Glomerular endothelial cell (primary cell): Measurements from ENCODE around the gene VCL. TPM values are rescaled to one million over a fixed set of nuclear protein-coding genes. Genes with fewer than 3 reads are reported as not detected.
"Not testable (repeated sequence)": the region's sequence is repeated elsewhere in the genome, so short reads cannot be mapped to it uniquely, and the experiment has no call there.

Experiments
- DNase-seq: peaks from one replicate; pipeline ENCODE4 v3.0.0-alpha.2; 2011; ENCODE audit warnings: low read depth, low spot score; ENCODE audit errors: extremely low read depth
- total RNA-seq: library from RNA; depleted of rRNA; stranded (reverse); fragments of >200 nt; gene quantifications from 2 replicates; pipeline ENCODE4 v1.2.3, GENCODE V29; 2015

Gene VCL
- total RNA-seq, 1 donor from 2014 or later = 240 TPM

DNA sequence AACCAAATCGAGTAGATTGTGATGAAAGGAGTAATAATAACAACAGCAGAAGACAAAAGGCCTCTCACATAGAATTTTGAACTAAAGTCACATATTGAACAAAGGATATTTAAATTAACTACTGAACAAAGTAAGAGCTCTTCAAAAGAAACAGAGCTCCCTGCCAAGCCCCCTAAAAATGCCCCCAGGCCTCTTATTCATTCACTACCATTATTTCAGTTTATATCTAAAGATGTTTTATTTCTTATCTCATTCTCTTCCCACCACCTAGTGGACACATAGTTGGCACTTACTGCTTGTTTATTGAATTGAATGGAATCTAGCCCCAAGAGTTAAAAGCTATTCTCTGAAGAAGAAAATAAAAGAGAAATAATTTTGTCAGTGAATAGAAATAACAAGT is 37.4 kb downstream of the VCL start:
- DNase-seq = no peak

DNA sequence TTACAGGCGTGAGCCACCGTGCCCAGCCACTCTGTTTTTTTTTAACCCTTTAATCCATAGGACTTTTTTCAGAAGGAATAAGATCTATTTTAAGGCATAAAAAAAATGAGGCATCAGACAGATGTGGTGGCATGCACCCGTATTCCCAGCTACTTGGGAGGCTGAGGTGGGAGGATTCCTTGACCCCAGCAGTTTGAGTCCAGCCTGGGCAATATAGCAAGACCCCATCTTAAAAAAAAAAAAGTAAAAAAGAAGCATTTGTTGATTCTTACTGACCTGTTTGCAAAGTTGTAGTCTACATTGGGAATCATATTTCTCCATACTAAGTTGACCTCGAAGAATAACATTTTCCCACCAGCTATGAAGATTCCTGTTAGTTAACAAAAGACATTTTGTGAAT is 38.6 kb downstream of the VCL start:
- no peak for DNase-seq

DNA sequence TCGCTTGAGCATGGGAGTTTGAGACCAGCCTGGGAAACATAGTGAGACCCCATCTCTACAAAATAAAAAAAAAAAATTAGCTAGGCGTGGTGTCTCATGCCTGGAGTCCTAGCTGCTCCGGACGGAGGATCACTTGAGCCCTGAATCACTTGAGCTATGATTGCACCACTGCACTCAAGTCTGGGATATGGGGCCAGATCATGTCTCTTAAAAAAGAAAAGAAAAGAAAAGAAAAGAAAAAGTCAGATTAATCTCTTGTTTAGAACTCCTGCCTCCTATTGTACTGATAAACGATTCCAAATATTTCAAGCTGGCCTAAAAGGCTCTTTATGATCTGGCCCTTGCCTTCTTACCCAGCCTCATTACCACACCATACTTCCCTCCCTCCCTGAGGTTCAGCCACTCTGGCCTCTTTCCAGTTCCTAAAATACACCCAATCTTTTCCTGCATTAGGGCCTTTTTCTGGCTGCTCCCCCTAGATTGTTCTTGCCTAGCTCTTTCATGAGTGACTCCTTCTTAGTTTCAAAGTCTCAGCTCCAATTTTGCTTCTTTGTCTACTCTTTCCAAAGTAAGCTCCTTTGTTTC is 41.7 kb downstream of the VCL start:
- no peak for DNase-seq

DNA sequence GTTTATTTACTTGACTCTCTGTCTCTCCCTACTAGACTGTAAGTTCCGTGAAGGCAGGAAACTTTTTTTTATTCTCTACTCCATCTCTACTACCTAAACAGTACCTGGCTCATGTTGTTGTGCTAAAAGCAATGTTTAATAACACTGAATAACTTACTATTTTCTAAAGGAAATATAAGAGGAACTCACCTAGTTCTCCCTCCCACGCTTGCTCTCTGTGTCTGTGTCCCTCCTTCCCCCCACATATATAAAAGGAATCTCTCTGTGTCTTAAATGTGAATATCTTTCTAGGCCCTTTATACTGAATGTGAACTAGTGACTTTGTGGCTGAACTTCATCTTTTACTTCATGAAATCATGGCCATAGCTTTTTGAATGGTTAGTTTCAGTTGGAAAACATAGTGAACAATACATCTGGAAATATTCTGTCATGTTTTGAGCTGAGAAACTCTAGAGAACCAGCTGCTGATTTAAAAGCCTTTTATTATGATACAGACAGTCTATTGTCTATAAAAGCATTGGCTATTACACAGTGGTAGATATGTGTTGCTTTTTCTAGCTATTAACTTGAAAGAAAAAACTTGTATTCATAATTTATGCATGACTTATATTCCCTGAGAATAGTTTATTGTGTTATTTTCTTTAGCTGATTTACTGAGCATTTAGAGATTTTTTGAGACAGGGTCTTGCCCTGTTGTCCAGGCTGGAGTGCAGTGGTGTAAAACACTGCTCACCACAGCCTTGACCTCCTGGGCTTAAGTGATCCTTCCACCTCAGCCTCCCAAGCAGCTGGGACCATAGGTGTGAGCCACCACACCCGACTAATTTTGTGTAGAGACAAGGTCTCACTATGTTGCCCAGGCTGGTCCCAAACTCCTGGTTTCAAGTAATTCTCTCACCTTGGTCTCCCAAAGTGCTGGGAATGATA is 42.5 kb downstream of the VCL start:
- no peak for DNase-seq

DNA sequence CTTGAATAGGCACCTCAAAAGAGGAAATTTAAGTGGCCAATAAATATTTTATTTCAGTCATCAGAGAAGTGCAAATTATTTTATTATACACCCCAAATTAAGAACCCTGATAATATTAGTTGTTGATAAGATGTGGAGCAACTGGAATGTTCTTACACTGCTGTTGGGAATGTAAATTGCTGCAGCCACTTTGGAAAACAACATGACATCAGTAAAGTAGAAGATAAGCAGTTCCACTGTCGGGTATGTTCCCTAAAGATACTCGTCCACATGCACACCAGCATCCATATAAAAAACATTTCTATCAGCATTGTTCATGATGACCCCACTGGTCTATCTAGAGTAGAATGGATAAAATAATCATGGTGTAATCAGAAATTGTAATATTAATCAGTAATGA is 46.5 kb downstream of the VCL start:
- no peak for DNase-seq

DNA sequence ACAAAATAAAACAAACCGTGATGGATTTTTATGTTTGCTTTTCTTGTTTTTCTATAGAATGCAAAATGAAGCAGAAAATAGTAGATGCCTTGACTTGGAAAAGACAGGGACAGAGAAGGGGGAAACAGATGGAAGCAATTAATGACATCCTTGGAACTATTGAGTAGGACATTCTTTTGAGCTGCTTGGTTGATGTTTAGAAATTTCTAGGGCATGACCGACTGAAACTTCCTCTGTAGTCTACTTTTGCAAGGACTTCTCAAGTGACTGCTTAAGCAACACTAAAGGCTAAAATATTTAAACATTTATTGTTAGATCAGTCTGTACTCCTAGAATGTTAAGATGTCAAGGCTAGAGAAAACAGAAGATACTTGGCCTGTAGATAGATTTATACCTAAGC is 49.4 kb downstream of the VCL start:
- DNase-seq = no peak

DNA sequence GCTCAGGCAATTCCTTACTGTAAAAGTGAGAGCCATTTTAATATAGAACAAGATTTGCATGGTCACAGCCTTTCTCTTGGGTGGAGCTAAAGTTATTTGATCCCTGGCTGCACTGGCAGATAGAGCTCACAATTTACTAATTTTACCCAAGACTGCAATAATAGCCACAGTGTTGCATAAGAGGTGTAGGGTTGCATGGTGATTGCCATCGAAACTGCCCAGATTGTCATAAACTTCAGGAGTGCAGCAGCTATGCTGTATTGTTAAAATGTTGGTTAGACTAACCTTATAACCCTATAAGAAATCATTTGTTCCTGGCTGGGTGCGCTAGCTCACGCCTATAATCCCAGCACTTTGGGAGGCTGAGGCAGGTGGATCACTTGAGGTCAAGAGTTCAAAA is 50.0 kb downstream of the VCL start:
- no peak for DNase-seq

DNA sequence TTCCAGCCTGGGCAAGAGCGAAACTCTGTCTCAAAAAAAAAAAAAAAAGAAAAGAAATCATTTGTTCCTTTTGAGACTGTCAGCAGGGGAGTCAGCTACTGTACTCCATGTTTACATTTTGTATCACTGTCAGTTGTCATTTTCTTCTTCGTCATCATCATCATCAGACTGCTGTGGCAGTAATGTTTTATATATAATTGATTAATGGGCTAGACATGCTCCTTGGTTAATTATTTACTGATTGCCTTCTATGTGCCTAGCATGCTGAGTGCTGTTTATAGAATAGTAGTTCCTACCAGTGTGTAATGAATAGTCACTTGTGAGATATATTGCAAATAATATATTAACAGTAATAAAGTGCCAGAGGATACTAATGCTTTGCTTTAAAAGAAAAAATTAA is 50.5 kb downstream of the VCL start:
- no peak for DNase-seq

DNA sequence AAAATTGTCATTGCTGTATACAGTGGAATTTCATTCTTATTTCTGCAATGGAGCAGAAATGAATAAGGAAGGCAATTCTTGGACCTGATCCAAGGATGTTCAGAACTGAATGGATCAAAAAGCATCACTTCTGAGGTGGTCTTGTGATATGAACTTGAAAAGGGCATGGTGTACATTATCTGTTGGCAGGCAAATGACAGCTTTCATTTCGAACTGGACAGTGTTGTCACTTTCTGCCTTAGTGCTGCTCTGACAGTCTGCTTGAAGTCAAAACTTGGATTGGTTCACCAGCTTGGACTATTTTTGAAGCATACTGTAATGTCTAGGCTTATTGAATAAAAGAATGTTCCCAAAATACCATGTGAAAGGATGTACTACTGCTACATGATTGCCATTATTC is 52.0 kb downstream of the VCL start:
- DNase-seq = no peak

DNA sequence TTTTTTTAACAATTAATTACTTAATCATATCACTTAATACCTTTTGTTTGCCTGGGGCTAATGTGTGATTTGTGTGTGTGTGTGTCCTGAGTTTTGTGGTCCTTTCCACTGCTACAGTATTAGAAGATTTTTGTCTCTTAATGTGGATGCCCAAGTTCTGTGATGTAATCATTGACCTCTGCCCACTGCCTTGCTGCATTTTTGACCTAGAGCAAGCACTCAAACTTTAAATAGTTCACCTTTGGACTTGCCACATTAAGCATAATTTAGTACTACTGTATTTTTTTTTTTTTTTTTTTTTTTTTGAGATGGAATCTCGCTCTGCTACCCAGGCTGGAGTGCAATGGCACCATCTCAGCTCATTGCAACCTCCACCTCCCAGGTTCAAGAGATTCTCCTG is 52.7 kb downstream of the VCL start:
- DNase-seq = no peak

DNA sequence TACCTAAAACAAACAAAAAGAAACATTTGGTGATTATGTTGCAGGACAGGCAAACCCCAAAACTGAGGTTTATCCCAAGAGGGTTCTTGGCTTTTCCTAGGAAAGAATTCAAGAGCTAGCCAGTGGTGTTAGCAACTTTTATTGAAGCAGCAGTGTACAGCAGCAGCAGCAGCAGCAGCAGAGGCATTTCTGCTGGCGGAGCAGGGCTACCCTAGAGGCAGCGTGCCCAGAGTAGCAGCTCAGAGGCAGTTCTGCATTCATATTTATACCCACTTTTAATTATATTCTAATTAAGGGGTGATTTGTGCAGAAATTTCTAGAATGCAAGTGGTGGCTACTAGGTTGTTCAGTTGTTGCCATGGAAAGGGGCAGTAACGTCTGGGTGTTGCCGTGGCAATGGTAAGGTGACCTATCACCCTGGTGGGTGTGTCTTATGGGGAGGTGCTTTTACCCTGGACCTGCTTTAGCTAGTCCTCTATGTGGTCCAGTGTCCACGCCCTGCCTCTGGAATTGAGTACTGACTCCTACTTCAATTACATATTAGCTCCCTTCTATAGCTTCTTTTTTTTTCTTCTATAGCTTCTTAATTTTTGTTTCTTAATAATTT is 53.9 kb downstream of the VCL start:
- DNase-seq = no peak

DNA sequence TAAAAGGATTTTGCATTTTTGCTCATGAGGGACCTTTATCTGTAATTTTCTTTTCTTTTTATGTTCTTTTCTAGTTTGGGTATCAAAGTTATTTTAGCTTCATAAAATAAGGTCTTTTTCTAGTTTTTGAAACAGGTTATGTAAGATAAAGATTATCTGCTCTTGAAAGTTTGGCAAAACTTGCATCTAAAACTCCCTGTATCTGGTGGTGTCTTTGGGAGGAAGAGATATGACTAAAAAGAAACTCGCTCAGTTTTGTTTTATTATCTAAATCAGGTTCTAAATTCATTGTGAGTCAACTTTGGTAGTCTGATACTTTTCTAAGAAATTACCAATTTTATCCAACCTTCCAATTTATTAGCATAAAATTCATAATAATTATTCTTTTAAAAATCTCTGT is 55.1 kb downstream of the VCL start:
- DNase-seq = no peak

DNA sequence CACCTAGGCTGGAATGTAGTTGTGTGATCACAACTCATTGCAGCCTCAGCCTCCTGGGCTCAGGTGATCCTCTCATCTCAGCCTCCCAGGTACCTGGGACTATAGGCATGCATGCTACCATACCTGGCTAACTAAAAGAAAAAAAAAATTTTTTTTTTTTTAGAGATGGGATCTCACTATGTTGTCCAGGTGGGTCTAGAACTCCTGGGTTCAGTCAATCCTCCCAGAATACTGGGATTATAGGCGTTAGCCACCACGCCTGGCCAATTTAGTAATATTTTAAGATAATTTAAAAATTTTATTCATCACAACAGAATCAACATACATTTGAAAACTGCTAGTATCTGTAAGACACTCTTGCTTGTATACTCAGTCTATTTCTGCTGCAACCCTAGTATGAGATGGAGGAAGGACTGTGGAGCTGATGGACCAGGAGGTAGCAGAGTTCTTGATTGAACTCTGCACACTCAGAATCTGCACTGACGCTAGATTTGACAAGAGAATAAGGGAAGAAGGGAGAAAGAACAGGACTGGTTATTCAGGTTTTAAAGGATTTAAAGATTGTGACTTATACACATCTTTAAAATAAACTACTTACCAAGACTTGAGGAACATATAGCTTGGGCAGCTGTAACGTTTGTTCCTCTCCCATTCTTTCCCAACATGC is 57.6 kb downstream of the VCL start:
- no peak for DNase-seq

DNA sequence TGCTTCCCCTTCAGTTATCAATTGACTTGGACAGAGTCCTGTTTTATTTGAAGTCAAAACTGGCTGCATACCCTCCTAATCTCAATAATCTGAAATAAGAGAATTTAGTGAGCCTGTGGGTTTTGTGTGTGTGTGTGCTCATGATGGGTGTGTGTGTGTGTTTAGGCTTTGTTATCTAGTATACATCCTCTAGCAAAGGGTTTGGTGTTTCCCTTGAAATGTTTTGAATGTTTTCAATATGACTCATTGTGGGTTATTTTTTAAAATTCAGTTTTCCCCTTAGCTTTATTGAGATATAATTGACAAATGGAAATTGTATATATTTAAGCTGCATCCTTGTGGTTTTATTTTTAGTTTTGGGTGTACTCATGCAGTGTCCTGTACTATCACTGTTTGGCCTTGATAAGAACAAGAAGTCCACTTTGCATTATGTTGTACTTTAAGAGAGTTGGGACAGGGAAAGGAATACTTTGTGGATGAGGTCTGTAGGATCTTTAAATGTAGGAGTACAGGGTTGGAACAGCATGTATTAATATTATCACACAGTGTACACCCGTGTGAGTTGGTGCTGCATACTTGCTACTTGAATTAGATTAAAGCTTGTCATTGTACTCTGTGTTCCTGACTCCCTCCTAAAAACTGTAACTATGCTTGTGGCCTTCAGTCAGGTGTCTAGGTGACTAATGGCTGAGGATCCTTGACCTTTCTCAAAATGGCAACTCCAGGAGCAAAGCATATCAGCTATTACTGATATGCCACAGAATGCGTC is 58.3 kb downstream of the VCL start:
- DNase-seq = no peak

DNA sequence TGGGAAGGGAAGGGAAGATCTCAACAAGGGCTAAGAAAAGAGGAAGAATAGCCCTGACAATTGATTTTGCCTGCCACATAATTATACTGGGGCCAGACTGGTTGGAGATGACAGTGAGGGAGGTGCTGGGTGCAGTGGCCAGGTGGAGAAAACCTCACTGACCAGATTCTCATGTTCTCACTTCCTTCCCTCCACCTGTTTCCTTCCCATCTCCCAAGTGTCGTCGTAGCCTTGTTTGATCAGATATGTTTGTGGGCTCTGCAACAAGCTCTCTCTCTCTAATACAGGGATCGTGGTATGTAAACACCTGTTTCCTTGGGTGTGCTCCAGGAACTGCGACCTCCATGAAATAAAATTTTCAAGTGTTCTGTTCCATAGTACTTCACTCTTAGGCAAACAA is 60.2 kb downstream of the VCL start:
- no peak for DNase-seq

DNA sequence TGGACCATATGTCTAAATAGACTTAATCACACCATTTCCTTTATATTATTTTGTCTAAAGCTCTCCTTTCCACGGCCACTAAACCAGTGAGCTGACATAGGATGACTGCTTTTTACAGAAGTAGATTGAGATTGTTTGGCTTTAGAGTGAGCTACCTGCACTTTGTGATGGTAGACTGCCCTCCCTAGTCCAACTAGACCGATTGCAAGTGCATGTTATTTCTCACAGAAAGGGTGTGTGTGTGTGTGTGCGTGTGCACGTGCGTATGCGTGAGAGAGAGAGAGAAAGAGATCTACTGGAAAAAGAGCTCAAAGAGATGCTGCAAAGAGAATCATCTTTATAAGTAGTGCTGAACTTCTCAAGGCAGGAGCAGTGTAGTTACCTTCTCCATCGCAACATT is 60.7 kb downstream of the VCL start:
- DNase-seq = no peak

DNA sequence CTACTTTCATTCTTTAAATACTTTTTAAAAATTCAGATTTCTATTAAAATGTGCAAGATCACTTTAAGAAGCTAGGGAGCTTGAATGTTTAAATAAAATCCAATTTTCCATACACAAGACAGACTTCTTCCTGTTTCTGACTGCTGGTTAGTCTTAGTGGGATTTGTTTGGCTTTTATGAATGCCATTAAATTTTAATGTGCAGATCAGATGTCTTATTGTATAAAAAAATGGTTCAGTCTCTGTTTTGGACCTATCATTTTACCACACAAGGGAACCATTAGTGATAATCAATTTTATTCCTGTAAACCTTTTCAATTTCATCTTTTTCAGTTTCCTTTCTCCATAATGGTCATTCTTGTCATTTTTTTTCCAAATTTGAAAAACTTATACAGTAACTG is 63.2 kb downstream of the VCL start:
- DNase-seq = no peak

DNA sequence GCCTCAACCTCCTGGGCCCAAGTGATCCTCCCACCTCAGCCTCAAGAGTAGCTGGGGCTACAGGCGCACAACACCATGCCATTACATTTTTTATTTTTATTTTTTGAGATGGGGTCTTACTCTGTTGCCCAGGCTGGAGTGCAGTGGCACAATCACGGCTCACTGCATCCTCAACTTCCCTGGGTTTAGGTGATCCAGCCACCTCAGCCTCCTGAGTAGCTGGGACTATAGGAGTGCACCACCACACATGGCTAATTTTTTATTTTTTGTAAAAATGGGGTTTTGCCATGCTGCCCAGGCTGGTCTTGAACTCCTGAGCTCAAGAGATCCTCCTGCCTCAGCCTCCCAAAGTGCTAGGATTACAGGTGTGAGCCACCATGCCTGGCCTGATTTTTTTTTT is 64.1 kb downstream of the VCL start:
- not testable (repeated sequence) for DNase-seq

DNA sequence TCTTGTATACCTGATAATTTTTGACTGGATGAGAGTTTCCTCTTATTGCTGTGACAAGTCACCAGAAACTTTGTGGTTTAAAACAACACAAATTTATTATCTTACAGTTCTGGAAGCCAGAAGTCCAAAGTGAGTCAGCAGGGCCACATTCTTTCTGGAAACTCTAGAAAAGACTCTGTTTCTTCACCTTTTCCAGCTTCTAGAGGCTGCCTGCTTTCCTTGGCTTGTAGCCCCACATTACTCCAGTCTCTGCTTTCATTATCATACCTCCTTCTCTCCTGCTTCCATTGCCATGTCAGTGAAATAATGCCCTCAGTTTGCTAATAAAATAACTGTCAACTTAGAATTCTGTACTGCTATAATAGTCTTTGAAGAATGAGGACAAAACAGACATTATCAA is 65.3 kb downstream of the VCL start:
- DNase-seq = no peak

DNA sequence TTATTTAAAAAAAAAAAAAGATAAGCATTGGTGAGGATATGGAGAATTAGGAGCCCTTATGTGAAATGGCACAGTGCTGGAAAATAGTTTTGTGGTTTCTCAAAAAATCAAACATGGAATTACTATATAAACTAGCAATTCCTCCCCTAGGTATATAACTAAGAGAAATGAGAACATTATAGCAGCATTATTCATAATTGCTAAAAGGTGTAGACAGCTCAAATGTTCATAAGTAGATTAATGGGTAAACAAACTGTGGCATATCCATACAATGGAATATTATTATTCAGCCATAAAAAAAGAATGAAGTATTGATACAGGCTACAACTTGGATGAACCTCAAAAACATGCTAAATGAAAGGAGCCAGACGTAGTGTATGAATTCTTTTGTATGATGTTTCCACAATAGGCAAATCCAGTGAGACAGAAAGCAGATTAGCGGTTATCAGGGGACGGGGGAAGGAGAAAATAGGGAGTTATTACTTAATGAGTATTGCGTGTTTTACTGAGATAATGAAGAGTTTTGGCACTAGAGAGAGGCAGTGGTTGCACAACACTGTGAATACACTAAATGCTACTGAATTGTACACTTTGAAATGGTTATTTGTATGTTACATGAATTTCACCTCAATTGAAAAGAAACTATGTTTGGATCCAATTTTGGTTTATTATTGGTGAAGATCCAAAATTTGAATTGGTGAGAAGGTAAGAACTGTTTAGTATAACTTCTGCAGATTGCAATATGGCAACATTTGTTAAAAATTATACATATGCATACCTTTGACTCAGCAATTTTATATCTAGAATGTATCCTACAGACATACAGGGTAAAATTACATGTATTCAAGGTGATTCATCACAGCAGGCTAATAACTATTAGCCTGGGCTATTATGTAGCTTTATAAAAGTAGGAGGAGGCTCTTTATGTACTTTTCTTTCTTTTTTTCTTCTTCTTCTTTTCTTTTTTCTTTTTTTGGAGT is 69.7 kb downstream of the VCL start:
- no peak for DNase-seq
